HPDE6-E6E7 (cell line): Measurements from ENCODE around the gene CZIB.

Experiments used
- DNase-seq: peaks from one replicate; pipeline ENCODE4 v3.0.0; 2011; ENCODE audit warnings: missing footprints; ENCODE audit errors: extremely low spot score

Gene CZIB

DNA sequence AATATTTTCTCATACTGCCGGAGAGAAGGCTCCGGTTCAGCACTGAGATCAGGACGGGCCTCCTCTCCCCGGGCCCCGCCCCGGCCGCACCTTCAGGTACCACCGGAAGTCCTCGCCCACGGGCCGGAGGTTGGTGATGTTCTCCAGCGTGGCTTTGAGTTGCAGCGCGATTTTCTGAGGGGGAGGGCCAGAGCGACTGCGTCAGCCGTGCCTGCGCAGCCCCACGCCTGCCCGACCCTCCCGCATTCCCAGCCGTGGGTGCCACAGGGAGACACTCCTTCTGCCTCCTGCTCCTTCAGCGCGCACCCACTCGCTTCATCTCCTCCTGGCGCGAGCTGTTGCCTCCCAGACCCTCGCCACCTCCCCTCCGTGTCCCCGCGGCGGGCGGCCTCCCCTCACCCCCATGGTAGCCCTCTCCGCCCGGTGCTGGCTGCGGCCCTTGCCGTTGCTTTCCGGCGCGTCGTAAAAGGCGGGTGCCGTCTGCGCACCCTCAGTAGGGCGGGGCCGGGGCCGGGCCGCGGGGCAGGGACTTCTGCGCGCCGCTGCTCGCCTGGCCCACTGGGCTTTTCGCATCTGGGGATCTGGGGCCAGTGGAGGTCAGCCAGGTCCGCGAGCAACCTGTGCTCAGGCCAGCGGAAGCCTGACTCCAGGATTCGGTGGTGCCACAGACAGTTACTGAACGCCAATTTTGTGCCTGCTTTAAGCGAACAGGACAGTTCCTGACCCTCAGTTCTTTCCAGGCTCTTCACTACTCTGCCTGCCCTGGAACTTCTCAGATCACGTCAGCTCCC is at the start of gene CZIB:
TSS of gene CZIB (minus strand) at position 464 of the 791 bp plus-strand sequence. CDS start at position 405, 59 bp downstream.
- peak; percentile 89 for DNase-seq

DNA sequence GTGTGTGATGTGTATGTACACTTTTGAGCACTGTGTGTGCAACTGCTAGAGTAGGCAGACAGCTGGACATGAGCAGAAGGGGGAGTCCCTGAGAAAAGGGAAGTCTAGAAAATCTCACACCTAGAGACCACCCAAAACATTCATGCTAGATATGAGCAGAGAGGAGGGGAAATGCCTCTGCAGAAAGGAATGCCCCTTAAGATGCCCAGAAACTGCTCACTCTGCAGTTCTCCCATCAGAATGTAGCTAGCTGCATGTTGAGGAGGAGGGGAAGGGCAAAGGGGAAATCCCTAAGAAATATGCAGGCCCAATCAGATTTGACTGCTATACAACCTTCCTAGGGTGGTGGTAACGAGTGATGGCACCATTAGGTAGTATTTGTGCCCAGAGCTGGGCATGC is 49.7 kb upstream of the CZIB start:
- no peak for DNase-seq

DNA sequence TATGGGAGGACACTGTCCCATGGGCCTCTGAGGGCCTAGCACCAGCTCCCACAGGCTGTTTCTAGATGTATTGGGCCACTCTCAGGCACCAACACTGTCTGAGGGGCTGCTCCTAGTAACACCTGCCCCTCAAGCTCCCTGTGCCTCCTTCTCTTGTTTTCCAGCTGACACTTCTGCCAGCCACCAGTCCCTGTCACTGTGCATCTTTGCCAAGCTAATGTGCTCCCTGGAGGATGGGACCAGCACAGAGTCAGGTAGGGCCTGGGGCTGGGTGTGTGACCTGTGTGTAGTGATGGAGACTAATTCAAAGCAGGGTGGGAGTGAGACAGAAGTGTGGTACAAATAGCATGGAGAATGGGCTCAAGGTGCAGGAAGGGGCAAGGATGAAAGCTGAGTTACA is 47.3 kb upstream of the CZIB start:
- DNase-seq = no peak

DNA sequence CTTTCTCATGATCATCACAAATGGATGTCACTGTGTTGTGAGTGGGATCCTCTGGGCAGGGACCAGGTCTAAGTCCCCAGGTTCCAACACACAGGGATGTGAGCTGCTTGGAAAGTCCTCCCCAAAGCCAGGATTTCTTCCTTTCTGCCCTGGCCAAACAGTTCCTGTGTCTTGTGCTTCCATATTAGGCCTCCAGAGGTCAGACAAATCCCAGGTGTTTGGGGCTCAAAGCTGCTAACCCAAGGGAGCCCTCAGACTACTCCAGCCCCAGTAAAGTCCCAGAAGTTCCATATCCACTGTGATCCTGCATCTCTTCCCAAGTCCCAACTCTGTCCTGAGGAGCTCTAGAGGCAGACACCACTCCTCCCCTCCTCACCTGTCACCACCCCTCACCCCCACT is 45.6 kb upstream of the CZIB start:
- DNase-seq = peak; percentile 49

DNA sequence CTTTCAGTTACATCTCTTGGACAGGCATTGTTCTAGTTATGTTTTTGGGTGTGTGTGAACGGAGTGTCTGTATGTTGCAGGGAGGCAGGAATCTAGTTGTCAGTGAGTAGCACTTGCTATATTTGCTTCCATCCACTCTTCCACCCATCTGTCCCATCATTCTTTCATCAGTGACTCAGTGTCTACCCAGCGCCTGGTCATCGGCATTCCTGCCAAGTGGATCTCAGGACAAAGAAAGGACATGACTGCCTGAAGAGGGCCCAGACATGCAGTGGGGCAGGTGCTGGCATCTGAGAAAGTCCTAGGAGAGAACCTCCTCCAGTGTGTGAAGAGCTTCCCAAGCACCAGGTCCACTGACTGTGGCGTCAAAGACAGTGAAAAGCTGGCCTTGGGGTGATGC is 45.1 kb upstream of the CZIB start:
- DNase-seq = no peak

DNA sequence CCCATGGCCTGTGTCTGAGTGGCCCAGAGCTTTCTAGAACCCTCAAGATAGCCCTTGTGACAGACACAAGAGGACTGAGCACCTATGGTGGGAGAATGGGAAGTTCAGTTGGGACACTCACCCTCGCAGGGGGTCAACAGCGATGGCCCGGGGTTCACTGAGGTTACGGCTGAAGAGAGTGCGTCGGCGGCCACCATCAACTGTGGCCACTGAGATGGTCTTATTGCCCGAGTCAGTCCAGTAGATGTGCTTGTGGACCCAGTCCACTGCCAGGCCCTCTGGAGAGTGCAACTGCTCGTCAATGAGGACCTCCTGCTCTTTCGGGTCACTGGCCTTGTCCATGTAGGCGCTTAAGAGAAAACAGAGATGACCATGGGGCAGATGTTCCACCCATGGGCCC is 43.6 kb upstream of the CZIB start:
- DNase-seq = no peak

DNA sequence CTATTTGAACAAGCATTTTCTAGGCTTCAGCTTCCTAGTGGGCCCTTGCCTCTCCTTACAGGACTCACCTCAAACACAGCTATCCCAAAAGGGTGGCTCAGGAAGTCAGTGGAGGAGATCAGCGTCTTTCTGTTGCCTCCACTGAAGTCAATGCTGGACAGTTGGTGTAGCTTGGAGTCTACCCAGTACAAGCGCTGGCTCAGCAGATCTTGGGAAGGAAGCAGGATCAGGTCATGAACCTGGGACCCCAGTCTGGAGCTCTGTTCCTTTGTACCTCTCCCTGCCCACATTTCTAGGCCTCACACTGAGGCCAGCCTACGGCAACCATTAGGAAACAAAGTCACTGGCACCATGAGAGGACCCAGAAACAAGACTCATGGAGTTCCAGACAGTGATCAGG is 41.6 kb upstream of the CZIB start:
- no peak for DNase-seq

DNA sequence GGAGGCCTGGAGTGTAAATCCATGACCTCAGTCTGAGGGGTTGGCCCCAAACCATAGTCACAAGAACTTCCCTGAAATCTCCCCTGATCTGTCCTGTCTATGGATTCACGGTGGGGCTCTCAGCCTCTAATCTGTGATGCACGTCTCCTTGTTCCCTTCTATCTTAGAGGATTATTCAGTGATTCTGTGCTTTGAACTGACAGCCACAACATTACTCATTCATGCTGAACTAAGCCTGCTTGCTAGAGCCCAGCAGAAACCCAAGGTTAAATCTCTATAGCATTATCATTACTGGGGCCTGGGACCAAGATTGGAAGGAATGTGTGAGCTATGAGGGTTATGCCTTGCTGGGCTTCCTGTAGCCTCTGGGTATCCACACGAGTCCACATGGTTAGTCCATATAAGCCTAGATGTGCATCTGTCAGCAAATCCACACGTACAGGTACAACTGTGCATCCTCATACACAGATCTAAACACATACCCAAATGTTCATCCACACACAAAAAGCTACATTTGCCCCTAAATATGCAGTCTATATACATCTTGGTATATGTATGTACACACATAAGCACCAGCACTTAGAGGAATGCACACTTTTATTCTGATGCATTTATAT is 40.3 kb upstream of the CZIB start:
- no peak for DNase-seq

DNA sequence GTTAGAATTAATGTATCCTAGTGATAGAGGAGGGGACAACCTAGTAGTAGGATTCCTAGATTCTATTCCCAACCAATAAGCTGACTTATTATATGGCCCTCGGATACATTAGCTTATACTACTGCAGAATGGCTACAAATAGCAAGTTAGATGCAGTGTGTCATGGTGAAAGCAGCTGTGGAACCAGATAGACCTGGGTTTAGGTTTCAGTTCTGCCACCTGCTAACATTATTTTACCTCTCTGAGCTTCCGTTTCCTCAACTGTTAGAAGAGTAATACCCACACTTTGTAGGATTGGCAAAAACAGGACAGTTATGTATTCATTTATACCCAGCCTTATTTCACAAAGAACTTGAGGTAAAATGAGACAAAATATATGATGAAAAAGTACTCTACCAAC is 39.5 kb upstream of the CZIB start:
- no peak for DNase-seq

DNA sequence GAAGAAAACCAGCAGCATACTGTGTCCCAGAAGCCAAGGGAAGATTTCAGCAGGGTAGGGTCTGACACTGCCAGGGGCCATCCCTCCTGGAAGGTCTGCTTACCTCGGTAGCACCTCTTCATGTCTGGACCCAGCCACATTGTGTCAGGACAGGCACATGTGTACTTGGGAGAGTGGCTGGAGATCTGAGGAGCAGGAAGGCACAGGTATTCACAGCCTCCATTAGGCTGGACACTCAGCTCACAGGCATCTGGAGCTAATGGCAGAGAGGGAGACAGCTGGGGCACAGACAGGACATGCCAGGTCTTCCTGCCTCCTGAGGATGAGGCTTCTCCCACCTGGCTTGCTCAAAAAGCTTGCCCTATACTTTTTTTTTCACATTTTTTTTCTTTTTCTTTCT is 37.8 kb upstream of the CZIB start:
- no peak for DNase-seq

DNA sequence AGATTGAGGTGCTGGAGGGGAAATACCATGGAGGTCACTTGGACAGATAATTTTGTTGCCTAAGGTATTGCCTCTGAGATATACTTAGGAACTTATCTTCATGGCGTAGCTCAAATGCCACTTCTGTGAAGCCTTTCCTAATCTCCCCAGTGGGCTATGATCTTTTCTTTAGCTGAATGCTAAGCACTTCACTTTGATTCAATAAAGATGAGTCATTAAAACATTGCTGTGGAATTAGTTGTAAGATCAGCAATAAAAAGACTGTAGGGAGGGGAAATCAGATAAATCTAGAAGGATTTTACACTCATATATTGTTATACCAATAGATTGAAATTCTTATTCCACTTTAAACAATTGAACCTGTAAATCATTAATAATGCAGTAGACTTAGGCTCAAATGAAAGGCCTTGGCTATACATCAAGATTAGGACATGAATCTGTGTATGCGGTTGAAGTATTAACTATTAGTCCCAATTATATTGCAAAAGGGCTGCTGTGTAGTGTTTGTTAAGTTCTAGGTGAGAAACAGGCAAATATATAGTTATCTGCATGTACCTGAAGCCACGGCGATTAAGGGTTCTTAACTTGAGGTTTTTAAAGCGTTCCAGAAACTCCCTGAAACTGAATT is 37.1 kb upstream of the CZIB start:
- DNase-seq = no peak

DNA sequence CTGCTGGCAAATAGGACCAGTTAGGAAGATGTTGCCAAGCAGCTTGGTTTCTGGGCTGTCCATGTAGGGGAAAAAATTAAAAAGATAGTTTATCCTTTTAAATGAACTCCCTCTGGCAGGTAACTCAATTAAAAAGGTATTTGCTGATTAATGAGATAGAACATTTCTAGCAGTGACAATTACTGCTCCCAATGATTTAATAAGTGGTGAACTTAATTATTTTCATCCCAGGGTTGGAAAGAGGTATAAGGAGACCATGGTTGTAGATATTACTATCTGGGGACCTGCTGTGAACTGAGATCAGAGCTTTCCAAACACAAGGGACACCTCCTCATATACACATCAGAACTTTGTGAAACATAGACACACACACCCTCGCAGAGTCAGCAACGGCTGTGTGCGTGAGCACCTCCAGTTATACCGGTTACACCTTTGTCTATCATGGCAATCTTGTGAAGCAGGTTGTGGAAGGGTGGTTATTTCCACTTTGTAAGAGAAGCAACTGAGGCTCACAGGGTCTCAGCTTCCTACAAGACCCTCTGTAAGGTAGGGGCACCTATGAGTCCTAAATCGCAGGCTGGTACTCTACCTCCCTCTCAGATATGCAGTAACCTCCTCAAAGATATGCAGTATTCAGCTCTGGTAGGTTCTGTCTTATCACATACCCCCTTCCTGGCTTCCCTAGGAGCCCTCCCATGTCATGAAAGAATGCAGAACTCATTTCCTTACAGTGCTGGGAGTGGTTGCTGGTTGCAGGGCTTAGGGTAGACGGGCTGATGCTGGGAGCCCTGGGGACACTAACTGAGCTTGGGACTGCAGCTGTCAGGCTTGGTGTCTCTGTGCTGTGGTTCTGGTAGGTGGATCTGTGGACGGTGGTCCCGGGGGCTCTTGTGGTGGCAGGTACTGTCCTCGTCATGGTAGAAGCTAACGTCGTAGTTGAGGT is 36.3 kb upstream of the CZIB start:
- DNase-seq = no peak

DNA sequence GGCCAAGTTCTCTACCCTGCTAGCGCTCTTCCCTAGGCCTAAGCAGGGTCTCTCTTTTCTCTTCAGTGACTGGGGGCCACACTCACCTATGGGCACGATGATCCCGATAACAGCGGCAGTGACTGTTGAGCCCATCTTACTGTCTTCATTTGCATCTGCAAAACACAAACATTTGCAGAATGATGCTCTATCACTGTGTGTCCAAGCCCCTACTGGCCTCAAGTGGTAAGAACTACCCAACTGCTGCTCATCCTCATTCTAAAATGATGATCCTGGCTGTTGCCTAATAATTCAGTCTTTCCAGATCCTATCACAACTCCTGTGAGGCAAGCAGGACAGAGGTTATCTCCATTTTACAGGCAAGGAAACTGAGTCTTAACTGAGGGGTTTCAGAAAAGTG is 34.6 kb upstream of the CZIB start:
- DNase-seq = no peak

DNA sequence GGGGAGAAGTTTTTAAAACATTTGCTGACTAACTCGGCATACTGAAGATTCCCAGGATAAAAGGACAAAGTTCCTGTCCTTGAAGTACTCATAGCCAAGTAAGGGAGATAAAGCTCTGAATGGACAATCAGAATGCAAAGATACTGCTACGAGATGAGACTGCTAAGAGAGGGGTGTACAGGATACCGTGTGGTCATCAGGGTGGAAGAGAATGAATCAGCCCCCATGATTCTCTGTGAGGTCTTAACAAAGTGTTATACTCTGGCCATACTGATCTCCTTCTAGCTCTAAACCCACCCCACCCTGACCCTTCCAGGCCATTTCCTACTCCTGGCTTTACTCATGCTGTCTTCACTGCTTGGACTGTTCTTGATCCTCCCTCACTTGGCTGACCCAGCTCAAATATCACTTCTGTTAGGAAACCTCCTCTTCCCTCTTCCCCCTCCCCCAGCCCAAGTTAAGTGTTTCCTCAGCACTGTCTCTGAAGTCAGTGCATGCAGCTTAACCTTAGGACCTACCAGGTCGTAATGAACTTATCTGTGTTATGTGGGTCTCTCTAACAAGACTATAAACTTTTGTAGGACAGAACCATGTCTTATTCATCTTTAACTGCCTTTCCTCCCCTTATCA is 33.7 kb upstream of the CZIB start:
- no peak for DNase-seq

DNA sequence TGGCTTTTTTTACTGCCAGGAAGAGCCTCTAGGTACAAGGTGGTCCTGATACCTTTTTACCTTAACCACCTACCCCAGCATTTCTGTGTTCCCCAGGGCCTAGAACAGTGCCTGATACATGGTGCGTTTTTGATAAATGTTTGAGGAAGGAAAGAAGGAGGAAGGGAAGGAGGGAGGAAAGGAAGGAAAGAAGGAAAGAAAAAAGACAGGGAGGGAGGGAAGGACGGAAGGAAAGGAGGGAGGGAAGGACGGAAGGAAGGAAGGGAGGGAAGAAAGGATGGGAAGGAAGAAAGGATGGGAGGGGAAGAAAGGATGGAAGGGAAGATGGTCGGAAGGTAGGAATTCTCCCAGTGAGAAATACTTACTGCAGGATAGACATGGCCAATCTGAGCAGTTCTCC is 29.9 kb upstream of the CZIB start:
- no peak for DNase-seq

DNA sequence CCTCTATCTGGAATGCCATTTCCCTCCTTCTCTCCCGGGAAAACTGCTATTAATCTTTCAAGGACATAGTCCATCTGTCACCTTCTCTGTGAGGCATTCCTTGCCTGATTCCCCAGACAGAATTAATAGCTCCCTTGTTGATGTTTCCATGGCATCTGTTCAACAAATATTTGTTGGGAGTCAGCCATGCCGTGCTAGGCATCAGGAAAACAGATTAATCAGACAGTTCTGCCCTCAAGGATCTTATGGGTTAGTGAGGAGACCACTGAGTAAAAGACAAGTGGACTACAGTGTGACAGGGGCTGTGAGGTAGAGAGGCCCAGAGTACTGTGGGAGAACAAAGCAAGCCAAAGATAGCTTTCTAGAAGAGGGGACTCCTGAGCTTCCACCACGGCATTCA is 29.3 kb upstream of the CZIB start:
- no peak for DNase-seq

DNA sequence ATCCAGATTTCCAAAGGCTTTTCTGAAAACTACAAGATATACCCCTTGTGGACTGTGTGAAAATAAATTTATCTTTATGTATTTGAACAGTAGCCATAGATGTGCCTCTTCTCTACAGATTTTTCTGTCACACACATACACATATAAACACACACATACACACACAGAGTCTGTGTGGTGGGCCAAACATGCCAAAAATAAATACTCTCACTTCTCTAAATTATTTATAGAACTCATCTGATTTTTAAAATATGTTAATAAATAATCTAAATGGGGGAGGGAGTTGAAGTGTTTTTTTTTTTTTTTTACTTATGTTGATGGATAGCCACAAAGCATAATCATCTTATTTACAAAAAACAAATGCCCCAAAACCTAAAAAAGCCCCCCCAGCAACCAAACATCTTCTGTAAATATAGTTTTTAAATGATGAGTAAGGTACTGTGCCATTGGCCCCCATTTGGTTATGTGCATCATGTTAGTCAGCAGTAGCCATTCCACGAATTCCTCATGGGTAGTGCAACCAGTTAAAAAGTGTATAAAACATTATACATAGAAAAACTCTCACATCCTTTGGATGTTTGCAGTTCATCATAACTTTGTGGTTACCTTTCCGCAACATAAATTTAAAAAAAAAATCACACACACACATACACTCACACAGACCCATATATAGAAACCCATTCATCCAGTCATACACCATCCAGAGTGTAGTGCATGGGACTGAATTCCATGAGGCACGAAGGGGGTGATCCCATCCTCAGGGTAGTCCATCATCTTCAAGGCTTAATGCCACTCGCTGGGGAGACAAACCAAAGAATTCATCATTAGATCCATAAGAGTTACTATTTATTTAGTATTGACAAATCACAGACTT is 26.1 kb upstream of the CZIB start:
- DNase-seq = no peak

DNA sequence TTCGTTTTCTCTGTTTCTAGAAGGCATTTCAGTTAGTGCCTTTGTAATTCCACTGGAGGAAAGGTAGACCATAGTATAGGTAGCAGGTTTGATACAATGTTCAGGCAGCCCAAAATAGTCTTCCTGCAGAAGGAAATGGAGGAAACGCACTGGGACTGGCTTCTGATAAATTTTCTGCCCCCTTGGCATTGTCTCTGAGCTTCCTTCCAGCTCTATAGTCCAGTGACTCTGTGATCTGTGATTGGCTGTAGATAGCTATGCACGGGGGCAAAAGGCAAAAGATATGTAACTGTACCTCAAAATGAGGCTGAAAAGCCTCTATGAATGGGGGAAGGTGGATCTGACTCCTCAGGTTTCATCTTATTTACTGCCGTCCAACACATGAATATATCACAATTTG is 23.7 kb upstream of the CZIB start:
- no peak for DNase-seq

DNA sequence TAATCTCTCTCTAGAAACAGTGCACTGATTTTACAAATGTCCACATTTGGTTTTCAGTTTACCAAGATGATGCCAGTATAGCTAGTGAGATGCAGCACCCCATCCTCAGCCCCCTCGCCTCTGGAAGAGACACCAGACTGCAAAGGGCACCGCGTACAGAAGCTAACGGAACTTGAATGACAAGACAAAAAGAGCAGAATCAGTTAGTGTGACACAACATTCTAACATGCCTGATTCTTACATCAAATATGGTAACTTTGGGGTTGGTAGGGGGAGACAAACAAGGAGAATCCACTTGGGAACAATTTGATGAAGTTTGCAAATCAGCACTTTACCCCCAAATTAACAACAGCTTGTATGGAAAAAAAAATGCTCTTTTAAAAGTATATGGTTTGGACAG is 21.9 kb upstream of the CZIB start:
- DNase-seq = no peak

DNA sequence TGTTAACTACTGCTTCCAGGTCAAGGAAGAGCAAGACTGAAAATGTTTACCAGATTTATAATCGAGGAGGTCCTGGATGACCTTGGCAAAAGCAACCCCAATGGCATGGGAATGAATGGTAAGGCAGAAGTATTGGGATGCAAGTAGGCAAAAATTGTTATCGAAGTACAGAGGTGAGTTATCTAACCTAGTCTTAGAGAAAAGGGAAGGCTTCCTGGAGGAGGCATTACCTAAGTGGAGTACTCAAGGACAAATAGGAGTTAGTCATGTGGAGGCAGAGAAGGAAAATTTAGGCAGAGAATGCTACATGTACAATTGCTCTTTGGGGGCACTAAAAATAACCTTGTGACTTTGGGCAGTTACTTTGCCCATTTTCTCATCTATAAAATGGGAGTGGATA is 21.4 kb upstream of the CZIB start:
- DNase-seq = no peak
